Stimulated activated CD4-positive, alpha-beta T cell treated with anti-CD3 and anti-CD28 coated beads, Interleukin-4, amount 100 ng/mL, for 4 hours (primary cell): Measurements from ENCODE around the gene METTL18.

Source experiments
- DNase-seq, 2 experiments: peaks; one replicate each; pipeline ENCODE4 v3.0.0-alpha.2; 2020

The METTL18 gene

GRCh38 chr1:169784102-169784501 lies 10.6 kb downstream of the METTL18 start:
- DNase-seq, result no peak

DNA sequence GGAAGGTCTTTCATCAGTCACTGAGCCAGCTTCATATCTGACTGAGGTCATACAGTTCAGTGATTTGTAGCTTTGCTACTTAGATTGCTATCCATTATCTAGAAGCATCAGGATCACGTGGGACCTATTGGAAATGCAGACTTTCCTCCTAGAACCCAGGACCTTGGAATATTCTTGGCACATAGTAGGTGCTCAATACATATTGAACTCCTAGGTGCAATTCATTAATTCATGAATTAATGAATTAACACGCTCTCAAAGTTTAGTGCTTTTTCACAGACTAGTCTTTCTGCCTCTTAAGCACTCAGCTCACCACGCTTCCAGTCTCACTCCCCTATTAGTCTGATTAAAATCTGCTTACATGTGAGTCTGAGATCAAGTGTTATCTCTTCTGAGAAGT lies 12.1 kb downstream of the METTL18 start:
- DNase-seq, result no peak

- no peak for DNase-seq
Observed at GRCh38 chr1:169779970-169780369, 14.7 kb downstream of the METTL18 start.

GRCh38 chr1:169779150-169779549 lies 15.6 kb downstream of the METTL18 start:
- DNase-seq, result no peak

DNA sequence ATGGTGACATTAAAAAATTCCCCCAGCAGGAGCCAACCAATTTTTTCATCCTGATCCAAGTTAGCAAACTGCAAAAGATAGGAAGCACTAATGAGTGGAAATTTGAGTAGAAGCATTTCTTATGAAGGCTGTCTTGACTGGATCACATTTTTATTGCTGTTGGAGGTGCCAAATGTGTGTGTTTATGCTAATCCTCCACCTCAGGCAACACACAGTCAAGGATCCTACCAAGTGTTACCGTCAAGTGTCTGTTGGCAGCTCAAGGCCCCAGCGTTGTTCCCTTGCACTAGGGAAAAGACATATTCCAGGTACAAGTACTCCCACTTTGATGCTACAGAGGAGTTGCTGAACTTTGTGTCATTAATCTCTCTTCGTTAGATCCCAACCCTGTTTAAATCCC lies 18.3 kb downstream of the METTL18 start:
- DNase-seq, result no peak

DNA sequence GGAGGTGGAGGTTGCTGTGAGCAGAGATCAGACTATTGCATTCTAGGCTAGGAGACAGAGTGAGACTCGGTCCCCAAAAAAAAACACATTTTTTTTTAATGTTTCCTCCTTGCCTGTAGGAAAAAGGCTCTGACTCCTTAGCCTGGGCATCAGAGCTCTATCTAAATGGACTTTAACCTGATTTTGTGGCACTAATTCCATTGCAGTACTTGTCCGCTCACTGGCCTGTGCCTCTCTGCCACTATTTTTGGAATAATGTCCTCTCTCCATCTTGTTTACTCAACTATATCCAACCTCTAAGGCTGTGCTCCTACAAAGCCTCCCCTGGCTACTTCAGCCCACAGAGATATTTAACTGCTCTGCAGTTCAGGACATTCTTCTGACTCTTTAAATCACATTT lies 26.5 kb downstream of the METTL18 start:
- no peak for DNase-seq

- no peak for DNase-seq
Observed at GRCh38 chr1:169765580-169766331, 29.0 kb downstream of the METTL18 start.

DNA sequence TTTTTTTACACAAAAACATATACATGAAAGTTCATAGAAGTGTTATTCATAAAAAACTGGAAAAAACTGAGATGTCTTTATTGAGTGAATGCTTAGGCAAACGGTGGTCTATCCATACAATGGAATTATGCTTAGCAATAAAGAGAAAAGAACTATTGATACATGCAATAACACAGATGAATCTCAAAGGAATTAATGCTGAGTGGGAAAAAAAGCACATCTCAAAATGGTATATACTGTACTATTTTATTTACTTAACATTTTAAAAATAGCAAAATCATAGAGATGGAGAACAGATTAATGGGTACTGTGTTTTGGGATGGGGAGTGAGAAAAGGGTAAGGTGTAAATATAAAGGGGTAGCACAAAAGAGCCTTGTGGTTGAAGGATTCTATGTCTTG lies 29.8 kb downstream of the METTL18 start:
- no peak for DNase-seq

DNA sequence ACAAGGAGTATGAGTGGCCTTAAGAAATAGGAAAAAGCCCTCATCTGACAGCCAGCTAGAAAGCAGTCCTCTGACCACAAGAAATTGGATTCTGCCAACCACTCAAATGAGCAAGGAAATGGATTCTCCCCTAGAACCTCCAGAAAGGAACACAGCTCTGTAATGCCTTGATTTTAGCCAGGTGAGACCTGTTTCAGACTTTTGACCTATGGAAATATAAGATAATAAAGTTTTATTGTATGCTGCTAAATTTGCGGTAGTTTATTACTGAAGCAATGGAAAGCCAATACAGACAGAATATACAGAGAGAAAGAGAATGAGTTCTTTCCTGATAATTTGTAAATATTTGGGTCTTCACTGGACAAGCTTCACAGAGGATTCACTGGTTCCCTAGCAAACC lies 32.0 kb downstream of the METTL18 start:
- DNase-seq, result no peak

GRCh38 chr1:169759038-169759437 lies 35.7 kb downstream of the METTL18 start:
- DNase-seq, result no peak

DNA sequence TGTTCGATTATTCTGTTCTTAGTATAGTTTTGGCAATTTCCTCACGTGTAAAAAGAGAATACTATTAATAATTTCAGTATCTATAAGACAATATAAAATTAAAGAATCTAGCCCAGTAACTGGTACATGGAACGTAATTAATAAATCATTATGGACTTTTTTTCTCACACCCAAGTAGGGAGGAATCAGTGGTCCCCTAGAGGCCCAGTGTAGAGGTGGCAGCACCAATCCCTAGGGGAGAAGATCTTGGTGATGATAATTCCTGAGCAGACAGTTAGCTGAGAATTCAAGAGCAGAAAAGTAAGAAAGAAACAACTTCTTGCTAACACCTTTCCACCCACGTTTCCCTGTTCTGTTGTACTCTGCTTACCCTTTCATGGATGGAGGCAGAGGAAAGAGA lies 41.2 kb downstream of the METTL18 start:
- no peak for DNase-seq

DNA sequence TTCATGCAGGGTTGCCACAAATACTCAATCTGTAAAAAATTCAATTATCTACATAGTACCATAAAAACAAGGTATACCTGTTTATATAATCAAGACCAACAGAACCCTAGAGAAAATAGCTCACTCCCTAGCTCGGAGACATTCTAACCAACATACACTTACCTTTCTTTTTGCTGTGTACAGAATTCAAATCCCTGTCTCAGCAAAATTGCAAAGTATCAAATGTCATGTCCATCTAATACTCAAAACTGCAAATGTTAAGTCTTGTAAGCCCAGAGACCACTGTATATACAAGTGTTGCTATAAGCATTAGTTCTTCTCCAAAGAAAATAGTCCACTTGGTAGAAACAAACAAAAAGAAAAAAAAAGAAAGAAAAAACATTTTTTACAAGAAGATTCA lies 44.7 kb downstream of the METTL18 start:
- DNase-seq, result no peak

- DNase-seq, result no peak
Observed at GRCh38 chr1:169746550-169746949, 48.2 kb downstream of the METTL18 start.

- DNase-seq, result no peak
Observed at GRCh38 chr1:169745015-169745861, 49.5 kb downstream of the METTL18 start.
